MM.1S (cell line): ENCODE data around the gene HNF4A.

Experiments
- DNase-seq: peaks from one replicate; pipeline ENCODE4 v3.0.0-alpha.2; 2015
- H2AFZ ChIP-seq: fragments of 300-600 bp; sonication (generic); 2 replicates; pipeline ENCODE4 v1.6.0; 2016; ENCODE audit warnings: antibody characterized with exemption, low read length
- H3F3A ChIP-seq: fragments of 300-600 bp; sonication (generic); 2 replicates; pipeline ENCODE4 v1.6.1; 2016; ENCODE audit warnings: mild to moderate bottlenecking, antibody characterized with exemption, low read length, moderate library complexity, mixed read lengths; ENCODE audit not compliant: insufficient read depth
- H3K27ac ChIP-seq: fragments of 300-600 bp; sonication (generic); 2 replicates; pipeline ENCODE4 v1.5.1; 2016; ENCODE audit warnings: mild to moderate bottlenecking, low read length
- H3K27me3 ChIP-seq: fragments of 300-600 bp; sonication (generic); replicated peaks from 2 replicates; pipeline ENCODE4 v1.6.0; 2016; ENCODE audit warnings: low read length; ENCODE audit not compliant: insufficient read depth
- H3K36me3 ChIP-seq: fragments of 300-600 bp; sonication (generic); replicated peaks from 2 replicates; pipeline ENCODE4 v1.6.1; 2016; ENCODE audit warnings: mild to moderate bottlenecking, low read length, mixed read lengths; ENCODE audit not compliant: insufficient read depth
- H3K4me1 ChIP-seq: fragments of 300-600 bp; sonication (generic); 2 replicates; pipeline ENCODE4 v1.6.1; 2016; ENCODE audit warnings: low read length, mixed read lengths
- H3K4me2 ChIP-seq: fragments of 300-600 bp; sonication (generic); 2 replicates; pipeline ENCODE4 v1.6.0; 2016; ENCODE audit warnings: low read depth, low read length
- H3K4me3 ChIP-seq: fragments of 300-600 bp; sonication (generic); 2 replicates; pipeline ENCODE4 v1.5.1; 2016; ENCODE audit warnings: low read length, mixed read lengths
- H3K79me2 ChIP-seq: fragments of 300-600 bp; sonication (generic); 2 replicates; pipeline ENCODE4 v1.6.1; 2016; ENCODE audit warnings: mixed run types, low read length, mixed read lengths
- H3K9ac ChIP-seq: fragments of 300-600 bp; sonication (generic); 2 replicates; pipeline ENCODE4 v1.6.1; 2016; ENCODE audit warnings: low read length, mixed read lengths
- H3K9me2 ChIP-seq: fragments of 300-600 bp; sonication (generic); replicated peaks from 2 replicates; pipeline ENCODE4 v1.6.1; 2016; ENCODE audit warnings: mild to moderate bottlenecking, low read length, mixed read lengths; ENCODE audit not compliant: insufficient read depth
- H3K9me3 ChIP-seq: fragments of 300-600 bp; sonication (generic); replicated peaks from 2 replicates; pipeline ENCODE4 v1.6.1; 2016; ENCODE audit warnings: mild to moderate bottlenecking, low read length, mixed read lengths; ENCODE audit not compliant: insufficient read depth
- H4K20me1 ChIP-seq: fragments of 300-600 bp; sonication (generic); 2 replicates; pipeline ENCODE4 v1.6.1; 2016; ENCODE audit warnings: mild to moderate bottlenecking, low read length, moderate library complexity, mixed read lengths; ENCODE audit not compliant: insufficient read depth
- CTCF ChIP-seq: fragments of 300-600 bp; sonication (generic); IDR thresholded peaks from 2 replicates; pipeline ENCODE4 v1.5.1; 2016; ENCODE audit warnings: antibody characterized with exemption, low read length, mixed read lengths
- EZH2 ChIP-seq: fragments of 300-600 bp; sonication (generic); optimal IDR thresholded peaks from 2 replicates; pipeline ENCODE3; 2017; ENCODE audit warnings: low read depth, mild to moderate bottlenecking, antibody characterized with exemption, low read length, mixed read lengths
- EZH2phosphoT487 ChIP-seq: fragments of 300-600 bp; sonication (generic); IDR thresholded peaks from 2 replicates; pipeline ENCODE4 v1.6.1; 2018; ENCODE audit warnings: antibody characterized with exemption, low read length

Gene HNF4A

GRCh38 chr20:44463466-44463865 is 108.0 kb downstream of the HNF4A start:
- Histone ChIP-seq H3F3A (no peaks in the 10 kb centered on the region), H3K9me2 (no peaks in the 10 kb centered on the region), H3K4me1 (no peaks in the 10 kb centered on the region), H3K4me2 (no peak overlapping the region), H3K79me2 (no peaks in the 10 kb centered on the region), H3K9me3 (no peaks in the 10 kb centered on the region), H4K20me1 (no peaks in the 10 kb centered on the region), H3K36me3 (no peaks in the 10 kb centered on the region), H3K27ac (no peak overlapping the region), H3K27me3 (no peaks in the 10 kb centered on the region), H3K9ac (no peak overlapping the region), H2AFZ (no peak overlapping the region), H3K4me3 (no peak overlapping the region)
- no peak for TF ChIP-seq EZH2
- no peak for TF ChIP-seq EZH2phosphoT487
- no peak for TF ChIP-seq CTCF
- no peak for DNase-seq

- no peak for DNase-seq
- Histone ChIP-seq H2AFZ (no peak overlapping the region), H3K9me3 (no peaks in the 10 kb centered on the region), H3K9ac (no peak overlapping the region), H3K27ac (no peak overlapping the region), H3K27me3 (no peaks in the 10 kb centered on the region), H3F3A (no peaks in the 10 kb centered on the region), H3K4me3 (no peak overlapping the region), H3K9me2 (no peaks in the 10 kb centered on the region), H3K79me2 (no peaks in the 10 kb centered on the region), H4K20me1 (no peaks in the 10 kb centered on the region), H3K4me1 (no peaks in the 10 kb centered on the region), H3K4me2 (no peak overlapping the region), H3K36me3 (no peaks in the 10 kb centered on the region)
- TF ChIP-seq CTCF (no peak), EZH2phosphoT487 (no peak), EZH2 (no peak)
Observed at GRCh38 chr20:44464514-44464913, 109.0 kb downstream of the HNF4A start.

- no peaks in the 10 kb centered on the region for H3K4me1 ChIP-seq
- no peaks in the 10 kb centered on the region for H3K79me2 ChIP-seq
- no peak overlapping the region for H3K9ac ChIP-seq
- no peaks in the 10 kb centered on the region for H3K9me2 ChIP-seq
- TF ChIP-seq CTCF (no peak), EZH2 (no peak), EZH2phosphoT487 (no peak)
- no peak overlapping the region for H2AFZ ChIP-seq
- no peak overlapping the region for H3K4me2 ChIP-seq
- DNase-seq: no peak
- no peaks in the 10 kb centered on the region for H3K36me3 ChIP-seq
- H4K20me1 ChIP-seq: no peaks in the 10 kb centered on the region
- no peaks in the 10 kb centered on the region for H3K27me3 ChIP-seq
- no peaks in the 10 kb centered on the region for H3F3A ChIP-seq
- no peak overlapping the region for H3K4me3 ChIP-seq
- H3K27ac ChIP-seq: no peak overlapping the region
- no peaks in the 10 kb centered on the region for H3K9me3 ChIP-seq
Observed at GRCh38 chr20:44465001-44465560, 109.6 kb downstream of the HNF4A start.
